ENCODE measurements around the gene TBCE. TPM values are rescaled to one million over a fixed set of nuclear protein-coding genes. Genes with fewer than 3 reads are reported as not detected.

Gene TBCE
- total and polyA plus RNA-seq, 9 of the 15 experiments (the other 6 are each of a cell fraction or from before 2014, with no cell fraction given): 52.6 to 92.1 (median 82.1) TPM

GRCh38 chr1:235415008-235415904, 48.0 kb downstream of the TBCE start:
- no TSS peak for BruUV-seq (replicated peaks)
- peaks cover 54% of the 10 kb centered on the region; the same call in 2 of the 3 replicates for H3K36me3 ChIP-seq (ENCODE audit: control insufficient read depth, insufficient read depth, low read length)
- H3K9me1 ChIP-seq (ENCODE audit: control insufficient read depth, insufficient read depth, low read length): no peaks in the 10 kb centered on the region
- no peak overlapping the region for H3K4me3 ChIP-seq
- peaks cover 0 to 2% of the 10 kb centered on the region in 2 experiments; a peak in 3 of 5 replicates for H3K4me1 ChIP-seq (replicated peaks in 1 of 2; ENCODE audit: control insufficient read depth in 2 of 2, insufficient read depth in 2 of 2, low read length in 2 of 2)
- H4K20me1 ChIP-seq (replicated peaks; ENCODE audit: control insufficient read depth, insufficient read depth, low read length): no peaks in the 10 kb centered on the region
- WGBS (ENCODE audit: insufficient coverage, low coverage, missing lambda C conversion rate): 78% methylated on average over 7 of the region's 7 CpGs
- no peaks in the 10 kb centered on the region for H3K27me3 ChIP-seq (ENCODE audit: control insufficient read depth in 2 of 2, insufficient read depth in 2 of 2, low read length in 2 of 2)
- peak; percentile 95 for ATAC-seq
- intact Hi-C loops (cut with micrococcal nuclease): loop anchor here (1.0 to 10.0 kb wide), 5 partner anchors 48 to 920 kb away; partner anchors contain the start of genes ARID4B, GGPS1 and TBCE
- no peak overlapping the region for H3K27ac ChIP-seq (ENCODE audit: extremely low read depth, low read depth, low read length)
- peak; percentile 96 for FAIRE-seq
- peaks cover 23% of the 10 kb centered on the region for H3K79me2 ChIP-seq (ENCODE audit: control insufficient read depth, insufficient read depth, low read length)
- H3K9ac ChIP-seq (ENCODE audit: insufficient read depth in 1 of 2, low read depth in 2 of 2, low read length in 2 of 2): no peak overlapping the region
- ChIA-PET POLR2A (interaction anchor here (0.6 to 1.2 kb wide), 5 partner anchors 31 to 293 kb away, joined by 3 to 4 read pairs (median 3); no protein-coding TSS in a partner anchor), CTCF (ENCODE audit: low intra/inter-chr PET ratio) (interaction anchor here (0.6 to 6.3 kb wide), 7 partner anchors 47 to 927 kb away, joined by 3 to 50 read pairs (median 6); partner anchors contain the start of genes ARID4B and GGPS1)
- peak; percentile 73 to 84 (median 76) for DNase-seq (ENCODE audit: extremely low read depth in 1 of 4, low spot score in 3 of 4)
- H3K4me2 ChIP-seq (ENCODE audit: insufficient read depth, low read length): no peak overlapping the region
- H2AFZ ChIP-seq (ENCODE audit: low read depth, low read length): no peak overlapping the region
- in situ Hi-C loops (cut with MboI): loop anchor here (5.0 to 10.0 kb wide), 2 partner anchors 163 to 320 kb away; no protein-coding TSS in a partner anchor
- no peaks in the 10 kb centered on the region for H3K9me3 ChIP-seq (replicated peaks; ENCODE audit: control insufficient read depth, insufficient read depth, low read depth, low read length)
- TF ChIP-seq USF1 (CRISPR knock-in tag; IDR thresholded peaks at IDR 0.05) (no peak), ZNF764 (CRISPR knock-in tag; IDR thresholded peaks at IDR 0.05; ENCODE audit: low read depth) (no peak), ILK (tag; IDR thresholded peaks at IDR 0.05; ENCODE audit: borderline replicate concordance, low read depth) (no peak), PKNOX1 (IDR thresholded peaks at IDR 0.05) (peak; percentile 57), ZNF696 (CRISPR knock-in tag; conservative IDR thresholded peaks at IDR 0.05) (no peak), WHSC1 (IDR thresholded peaks at IDR 0.05; ENCODE audit: low read length) (no peak), ZBTB1 (CRISPR knock-in tag; IDR thresholded peaks at IDR 0.05; ENCODE audit: borderline replicate concordance, low read depth) (no peak), CXXC5 (CRISPR knock-in tag; IDR thresholded peaks at IDR 0.05) (0 out of 2 replicates have a peak, but pooled peaks have one; percentile 10), THRAP3 (IDR thresholded peaks at IDR 0.05; ENCODE audit: borderline replicate concordance) (no peak), NCOA2 (IDR thresholded peaks at IDR 0.05; ENCODE audit: partially characterized antibody in 2 of 2) (no peak), POLR2AphosphoS5 (IDR thresholded peaks at IDR 0.05; ENCODE audit: control insufficient read depth, insufficient read depth, low read depth, low read length) (no peak), MCM5 (IDR thresholded peaks at IDR 0.05; ENCODE audit: low read depth) (no peak), ZNF121 (CRISPR knock-in tag; conservative IDR thresholded peaks at IDR 0.05) (0 out of 2 replicates have a peak, but pooled peaks have one; percentile 14), CBFA2T2 (conservative IDR thresholded peaks at IDR 0.05) (no peak)
- TF ChIP-seq, protein P1, sequence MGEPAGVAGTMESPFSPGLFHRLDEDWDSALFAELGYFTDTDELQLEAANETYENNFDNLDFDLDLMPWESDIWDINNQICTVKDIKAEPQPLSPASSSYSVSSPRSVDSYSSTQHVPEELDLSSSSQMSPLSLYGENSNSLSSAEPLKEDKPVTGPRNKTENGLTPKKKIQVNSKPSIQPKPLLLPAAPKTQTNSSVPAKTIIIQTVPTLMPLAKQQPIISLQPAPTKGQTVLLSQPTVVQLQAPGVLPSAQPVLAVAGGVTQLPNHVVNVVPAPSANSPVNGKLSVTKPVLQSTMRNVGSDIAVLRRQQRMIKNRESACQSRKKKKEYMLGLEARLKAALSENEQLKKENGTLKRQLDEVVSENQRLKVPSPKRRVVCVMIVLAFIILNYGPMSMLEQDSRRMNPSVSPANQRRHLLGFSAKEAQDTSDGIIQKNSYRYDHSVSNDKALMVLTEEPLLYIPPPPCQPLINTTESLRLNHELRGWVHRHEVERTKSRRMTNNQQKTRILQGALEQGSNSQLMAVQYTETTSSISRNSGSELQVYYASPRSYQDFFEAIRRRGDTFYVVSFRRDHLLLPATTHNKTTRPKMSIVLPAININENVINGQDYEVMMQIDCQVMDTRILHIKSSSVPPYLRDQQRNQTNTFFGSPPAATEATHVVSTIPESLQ (CRISPR knock-in tag; IDR thresholded peaks at IDR 0.05): no peak
- TF ChIP-seq, protein P2, sequence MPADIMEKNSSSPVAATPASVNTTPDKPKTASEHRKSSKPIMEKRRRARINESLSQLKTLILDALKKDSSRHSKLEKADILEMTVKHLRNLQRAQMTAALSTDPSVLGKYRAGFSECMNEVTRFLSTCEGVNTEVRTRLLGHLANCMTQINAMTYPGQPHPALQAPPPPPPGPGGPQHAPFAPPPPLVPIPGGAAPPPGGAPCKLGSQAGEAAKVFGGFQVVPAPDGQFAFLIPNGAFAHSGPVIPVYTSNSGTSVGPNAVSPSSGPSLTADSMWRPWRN (IDR thresholded peaks at IDR 0.05; ENCODE audit: low read depth): no peak
